Globus pallidus (tissue), 1 donor: ENCODE results near the gene SIM1.

Source experiments
- DNase-seq: peaks from one replicate; pipeline ENCODE4 v3.0.0-alpha.2; 2015; ENCODE audit warnings: low spot score

The SIM1 gene

DNA sequence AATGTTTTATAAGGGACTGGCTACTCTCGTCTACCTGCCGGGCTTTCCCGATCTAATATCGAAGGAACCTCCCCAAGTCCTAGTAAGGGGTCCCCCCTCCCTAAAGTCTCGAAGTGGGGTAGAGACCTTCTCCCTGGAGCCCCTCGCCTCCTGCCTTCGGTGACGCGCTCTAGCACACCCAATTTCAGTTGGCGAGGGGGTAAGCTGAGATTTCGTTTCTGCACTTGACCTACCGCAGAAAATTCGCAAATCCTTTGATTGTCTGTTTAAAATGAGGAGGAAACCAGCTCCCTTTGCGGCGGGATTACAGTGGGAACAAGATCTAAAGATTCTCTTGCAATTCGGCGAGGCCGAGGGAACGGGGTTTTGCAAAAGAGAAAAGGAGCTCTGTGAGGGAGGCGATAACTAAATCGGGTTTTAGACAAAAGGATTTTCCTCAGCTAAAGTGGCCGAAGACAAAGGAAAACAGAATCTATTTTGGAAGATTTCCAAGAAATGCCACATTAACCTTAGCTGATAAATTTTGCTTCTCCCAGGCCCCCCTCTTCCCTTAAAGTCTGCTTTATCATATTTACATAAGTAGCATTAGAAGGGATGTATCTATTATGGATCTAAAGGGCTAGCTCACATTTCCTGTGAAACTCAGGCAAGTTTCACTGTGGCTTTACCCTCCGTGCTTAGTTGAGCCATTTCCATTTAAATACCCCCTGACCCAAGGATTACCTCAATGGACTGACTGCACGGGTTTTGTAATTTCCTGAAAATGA lies 8.4 kb downstream of the SIM1 start:
- DNase-seq, result no peak

DNA sequence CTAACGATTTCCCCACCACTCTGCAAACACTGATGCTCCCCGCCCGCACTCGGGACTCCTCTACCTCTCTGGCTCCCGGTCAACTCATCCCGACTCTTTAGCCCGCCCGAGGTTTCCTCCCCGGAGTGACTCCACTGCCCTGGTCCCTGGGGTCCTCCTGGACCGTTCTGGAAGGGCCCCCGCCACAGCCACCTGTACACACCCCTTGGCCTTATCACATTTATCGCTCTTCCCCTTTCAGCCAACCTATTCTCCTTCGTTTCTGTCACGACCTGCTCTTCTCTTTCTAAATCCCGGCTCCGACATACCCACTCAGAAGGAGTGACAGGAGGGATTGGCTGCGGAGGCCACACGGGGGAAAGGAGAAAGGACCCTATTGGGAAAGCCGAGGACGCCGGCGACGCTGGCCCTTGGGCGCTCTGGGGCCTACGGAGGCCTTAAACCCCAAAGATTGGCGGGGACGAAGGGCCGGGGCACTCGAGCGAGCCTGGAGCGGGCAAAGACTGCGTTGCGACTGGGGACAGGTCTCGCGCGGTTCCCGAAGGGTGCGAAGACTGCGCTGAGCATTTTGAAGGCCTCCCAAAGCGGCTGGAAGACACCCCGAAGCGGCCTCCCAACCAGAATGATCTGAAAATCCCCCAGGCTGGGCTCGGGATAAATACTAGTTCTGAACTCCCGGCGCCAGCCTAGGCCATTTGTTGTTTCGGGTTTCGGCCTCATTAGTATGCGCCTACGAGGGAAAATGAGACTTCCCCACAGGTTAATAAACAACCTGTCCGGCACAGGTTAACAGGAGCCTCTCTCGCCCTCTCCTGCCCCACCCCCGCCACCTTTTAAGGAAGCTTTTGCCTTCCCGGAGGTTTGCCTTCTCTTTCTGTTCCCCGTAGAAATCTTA lies 9.2 kb downstream of the SIM1 start:
- no peak for DNase-seq

DNA sequence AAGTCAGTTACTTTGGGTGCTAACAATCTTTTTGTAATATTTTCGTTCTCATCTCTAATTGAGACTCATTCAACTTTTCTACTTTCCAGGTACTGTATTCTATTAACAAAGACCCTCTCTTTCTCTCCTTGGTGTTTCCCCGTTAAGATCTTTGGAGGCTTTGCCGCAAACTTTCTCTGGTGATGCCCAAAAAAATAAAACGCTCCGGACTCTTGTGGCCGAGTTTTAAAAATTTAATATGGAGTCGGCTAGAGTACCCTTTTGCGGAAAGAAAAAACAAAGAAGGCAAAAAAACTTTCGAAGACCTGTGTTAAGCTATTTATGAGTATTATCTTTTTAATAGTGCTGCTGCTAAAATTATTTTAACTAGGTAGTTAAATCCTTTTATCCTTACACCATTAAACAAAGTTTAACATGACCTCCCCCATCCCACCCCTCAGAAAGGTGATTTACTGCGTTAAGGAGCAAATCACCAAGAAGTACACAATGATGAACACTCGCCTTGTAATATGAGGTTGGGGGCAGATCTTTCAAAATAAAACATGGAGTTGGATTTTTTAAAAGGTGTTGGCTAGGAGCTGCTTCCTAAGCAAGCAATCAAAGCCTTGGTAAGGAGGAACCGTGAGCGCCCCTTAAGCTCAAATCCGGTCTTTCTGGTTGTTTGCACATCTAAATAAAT lies 10.0 kb downstream of the SIM1 start:
- no peak for DNase-seq

DNA sequence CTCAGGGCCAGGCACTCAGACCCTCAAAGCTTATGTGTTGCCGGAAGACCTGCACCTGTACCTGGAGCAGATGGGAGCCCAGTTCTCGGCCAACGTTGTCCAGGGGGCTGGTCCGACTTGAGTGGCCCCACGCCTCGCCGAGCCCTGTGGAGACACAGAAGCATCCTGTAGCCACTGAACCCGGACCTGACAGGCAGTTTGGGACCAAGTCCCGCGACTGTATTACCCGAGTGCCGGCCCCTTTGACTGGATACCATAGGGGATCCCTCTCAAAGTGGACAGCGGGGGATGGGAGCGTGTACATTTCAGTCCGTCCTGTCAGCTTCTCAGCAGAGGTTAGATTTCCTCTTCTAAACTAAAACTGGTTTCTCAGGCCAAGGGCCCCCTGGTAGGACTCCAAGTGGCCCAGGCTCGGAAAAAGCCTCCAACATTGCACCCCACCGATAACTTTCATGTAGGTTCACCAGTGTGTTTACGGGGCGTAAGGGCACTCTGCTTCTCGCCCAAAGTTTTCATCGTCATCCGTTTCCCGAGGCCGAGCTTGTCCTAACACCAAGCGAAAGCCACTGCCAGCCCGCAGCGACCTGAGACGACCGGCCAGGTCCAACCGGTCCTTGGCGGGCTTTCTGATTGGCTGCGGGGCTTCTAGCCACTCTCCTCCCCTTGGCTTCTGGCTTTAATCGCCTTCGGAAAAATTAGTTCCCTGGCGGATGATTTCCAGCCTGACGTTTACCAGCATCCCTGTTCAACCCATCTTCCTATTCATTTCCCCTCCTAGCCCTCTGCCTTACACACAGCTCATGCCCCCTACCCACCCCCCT lies 10.8 kb downstream of the SIM1 start:
- no peak for DNase-seq

DNA sequence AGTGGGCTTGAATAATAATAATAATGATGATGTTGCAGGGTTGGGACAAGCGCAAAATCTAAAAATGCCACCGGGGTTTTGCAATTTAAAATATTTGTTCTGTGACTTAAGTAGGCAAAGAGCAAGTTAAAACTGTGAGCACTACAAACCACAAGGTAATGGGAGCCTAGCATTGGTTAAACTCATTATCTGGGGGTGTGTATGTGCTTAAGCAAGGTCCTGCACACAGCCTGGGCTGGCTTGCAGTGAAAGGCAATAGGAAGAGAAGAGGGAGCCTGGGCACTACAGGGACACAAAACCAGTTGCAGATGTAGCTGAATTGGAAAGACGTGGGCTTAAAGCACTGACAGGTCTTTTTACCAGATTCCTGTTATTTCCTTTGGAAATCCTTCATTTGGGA lies 11.7 kb downstream of the SIM1 start:
- no peak for DNase-seq

DNA sequence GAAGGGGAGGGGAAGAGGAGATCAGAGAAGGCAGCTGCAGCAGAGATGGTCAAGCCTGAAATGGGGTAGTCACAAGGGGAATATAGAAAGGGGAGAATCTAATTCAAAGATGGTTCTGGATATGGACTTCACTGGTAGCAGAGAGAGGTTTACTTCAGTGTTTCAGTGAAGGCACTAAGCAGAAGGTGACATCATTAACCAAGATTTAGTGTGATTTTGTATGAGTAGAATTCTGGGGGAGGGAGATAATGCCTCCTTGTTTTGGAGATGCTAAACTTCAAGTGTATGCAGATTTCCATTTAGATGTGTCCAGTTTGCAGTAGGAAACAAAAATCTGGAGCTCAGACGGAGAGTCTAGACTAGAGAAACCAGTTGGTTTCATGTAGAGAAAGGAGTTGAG lies 13.1 kb downstream of the SIM1 start:
- no peak for DNase-seq

DNA sequence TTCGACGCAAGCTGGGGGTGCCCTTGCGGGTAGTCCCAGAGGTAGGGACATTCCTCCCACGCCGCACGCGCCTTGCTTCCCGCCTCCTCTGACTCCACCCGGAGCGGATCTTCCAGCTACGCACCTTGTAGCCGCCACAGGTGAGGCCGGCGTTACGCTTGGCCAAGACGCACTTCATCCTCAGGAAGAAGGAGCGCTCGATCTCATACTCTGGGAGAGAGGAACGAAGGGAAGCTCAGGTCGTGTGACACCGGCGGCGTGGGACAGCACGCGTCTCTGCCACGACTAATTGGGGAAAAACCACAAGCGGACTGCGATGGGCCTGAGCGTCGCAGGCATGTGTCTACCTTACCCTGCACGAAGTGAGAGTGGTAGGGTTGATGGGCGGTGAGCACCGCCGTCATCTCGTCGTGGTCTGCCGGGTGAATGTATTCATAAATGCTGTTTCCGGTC lies 15.5 kb downstream of the SIM1 start:
- DNase-seq, result no peak

DNA sequence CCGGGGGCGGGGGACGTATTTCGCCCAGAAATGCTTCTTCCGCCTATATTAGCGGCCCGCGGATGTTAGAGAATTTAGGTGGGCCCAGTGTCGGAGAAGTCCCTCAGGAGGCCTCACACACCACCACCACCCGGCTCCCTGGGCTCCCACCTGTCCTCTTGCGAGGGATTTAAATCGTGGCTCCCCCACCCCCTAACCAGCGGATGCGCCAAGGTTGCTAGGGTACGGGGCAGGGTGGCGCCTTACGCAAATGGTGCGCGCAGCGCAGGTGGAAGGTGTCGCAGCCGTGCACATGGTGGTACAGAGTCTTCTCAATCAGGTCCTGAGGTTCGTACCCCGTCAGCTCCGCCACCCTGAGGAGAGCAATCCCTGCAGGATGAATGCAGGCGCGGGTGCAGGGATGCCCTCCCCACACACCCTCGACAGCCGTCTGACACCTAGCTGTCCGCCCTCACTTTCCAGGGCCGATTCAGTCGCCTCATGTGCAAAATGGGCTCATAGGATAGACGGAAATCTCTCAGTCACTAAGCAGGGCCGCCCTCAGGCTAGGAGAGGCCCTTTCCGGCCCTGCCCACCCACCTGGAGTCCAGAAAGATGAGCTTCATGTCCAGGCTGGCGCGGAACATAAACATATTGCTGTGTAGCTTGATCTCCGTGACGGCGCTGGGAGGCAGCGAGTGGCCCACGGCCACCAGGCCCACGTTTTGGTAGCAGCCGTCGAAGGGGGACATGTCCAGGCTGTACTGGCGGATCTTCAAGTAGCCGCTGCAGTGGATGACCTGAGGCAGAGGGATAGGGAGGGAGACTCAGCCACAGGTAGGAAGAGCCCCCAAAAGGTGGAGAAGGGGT lies 16.6 kb downstream of the SIM1 start:
- DNase-seq, result no peak

DNA sequence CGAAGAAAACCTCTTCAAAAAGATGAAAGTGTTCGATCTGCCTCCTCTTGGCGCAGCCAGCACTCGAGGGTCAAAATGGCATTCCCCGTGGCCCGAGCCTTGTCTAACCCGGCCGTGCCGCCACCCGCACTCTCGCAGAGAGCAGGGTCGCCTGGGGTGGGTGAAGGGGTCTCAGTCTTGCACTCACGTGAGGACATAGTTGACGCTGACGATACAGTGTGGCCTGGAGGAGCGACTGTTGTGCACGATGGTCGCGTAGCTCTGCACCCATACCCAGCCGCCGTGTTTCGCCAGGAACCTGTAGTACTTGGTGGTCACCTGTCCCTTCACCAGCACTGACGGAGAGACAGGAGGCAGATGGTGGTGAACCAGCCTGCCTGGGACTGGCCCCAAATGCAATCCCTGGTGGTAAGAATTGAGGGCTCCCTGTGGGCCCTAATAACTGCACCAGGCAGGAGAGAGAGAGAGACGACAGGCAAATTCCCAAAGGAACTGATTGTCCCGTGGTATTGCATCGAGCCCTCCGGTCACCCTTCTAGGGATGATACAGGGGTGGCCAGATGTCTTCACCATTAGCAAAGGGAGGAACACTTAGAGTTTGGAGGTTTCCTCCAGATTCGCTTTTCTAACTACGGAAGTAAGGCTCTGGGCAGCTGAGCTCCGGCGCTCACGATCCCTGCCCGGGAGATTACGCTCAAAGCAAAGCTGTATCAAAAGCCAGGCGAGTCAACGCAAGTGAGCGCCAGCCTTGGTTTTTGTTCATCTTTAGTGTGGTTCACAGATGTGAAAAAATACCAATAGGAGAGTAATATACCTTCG lies 17.4 kb downstream of the SIM1 start:
- DNase-seq, result no peak

DNA sequence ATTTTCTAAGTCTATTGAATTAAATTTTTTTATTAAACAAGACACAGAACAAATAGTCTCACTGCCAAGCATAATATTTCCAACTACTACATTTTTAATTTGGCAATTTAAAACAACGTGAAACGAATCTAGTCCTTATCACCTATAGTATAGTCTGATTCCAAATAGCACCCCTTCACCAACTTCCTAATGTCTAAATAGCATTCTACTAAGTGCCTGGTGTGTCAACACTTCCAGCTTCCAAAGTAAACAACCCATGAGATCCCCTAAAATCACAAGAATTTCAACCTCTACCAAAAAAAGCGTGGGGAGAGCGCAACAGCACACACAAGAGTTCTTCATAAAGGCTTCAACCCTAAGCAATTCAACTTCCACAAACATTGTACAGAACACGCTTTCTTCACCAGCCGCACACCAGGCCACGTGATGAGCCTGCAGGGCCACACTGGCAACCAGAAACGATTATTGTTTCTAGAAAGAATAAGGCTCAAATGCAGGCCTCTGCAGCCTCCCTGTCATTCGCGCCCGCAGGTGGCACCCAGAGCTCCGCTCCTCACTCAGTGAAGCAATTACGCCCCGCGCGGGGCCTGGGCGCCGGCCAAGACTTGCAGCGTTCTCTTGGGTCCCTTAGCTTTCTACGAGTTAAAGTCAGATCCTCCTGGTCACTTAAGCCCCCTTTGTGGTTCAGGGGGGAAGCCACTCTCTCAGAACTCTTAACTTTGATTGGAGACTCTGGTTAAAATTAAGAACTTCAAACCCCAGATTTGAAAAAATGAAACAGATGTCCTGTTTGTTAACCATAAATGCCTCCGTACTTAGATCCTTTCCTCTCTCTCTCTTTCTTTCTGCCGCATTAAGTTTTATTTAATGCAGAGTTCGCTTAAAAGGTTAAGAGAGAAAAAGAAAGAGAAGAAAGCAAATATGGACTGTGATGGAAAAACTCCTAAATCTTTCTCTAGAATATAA lies 18.3 kb downstream of the SIM1 start:
- no peak for DNase-seq

DNA sequence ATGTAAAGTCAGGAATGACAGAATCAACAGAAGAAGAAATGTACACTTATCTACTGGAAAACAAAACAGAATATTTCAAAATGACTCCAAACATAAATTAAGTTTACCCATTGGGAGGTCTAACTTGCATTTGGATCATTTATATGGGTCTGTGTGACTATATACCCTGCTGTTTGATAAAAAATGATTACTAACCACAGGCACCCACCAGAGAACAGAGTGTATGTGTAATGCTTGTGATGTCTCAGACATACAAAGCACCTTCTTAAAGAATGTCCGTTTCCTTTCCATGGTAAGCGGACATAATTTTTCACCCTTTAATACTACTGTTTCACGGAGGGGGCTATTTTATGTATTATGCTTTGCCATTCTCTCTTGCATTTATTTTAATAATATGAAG lies 19.2 kb downstream of the SIM1 start:
- DNase-seq, result no peak

DNA sequence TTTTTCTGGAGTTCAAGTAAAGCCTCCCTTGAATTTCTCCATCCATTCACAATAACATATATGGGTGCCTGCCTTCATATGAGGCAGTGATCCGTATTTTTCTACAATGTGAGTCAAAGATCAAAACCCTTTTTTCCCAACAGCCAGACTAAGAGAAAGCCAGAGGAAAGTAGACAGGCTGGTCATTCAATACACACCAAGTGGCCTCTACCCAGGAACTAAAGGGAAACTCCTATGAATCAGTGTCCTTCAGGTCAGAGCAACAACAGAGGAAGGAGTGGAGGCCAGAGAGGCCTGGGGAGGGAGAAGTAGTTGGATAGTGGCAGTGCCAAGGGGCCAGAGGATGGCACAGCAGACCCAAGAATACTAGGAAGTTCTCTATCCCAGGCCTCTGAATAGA lies 23.8 kb downstream of the SIM1 start:
- no peak for DNase-seq

DNA sequence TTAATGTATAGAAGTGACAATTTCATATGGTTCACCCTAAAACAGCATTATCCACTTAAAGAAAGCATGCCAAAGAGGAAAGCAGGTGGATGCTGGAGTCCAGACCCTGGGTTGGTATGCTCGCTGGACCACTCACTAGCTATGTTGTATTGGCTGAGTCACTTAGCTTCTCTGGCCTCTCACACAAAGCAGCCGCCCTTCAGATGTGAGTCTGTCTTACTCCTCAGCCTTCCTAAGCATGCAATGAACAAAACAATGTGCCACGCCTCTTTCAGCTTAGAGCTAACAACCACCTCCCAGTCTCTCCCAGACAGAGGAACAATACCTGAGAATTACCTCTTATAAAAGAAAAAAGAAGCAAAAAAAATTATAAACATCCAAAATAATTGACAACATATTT lies 29.4 kb downstream of the SIM1 start:
- no peak for DNase-seq

DNA sequence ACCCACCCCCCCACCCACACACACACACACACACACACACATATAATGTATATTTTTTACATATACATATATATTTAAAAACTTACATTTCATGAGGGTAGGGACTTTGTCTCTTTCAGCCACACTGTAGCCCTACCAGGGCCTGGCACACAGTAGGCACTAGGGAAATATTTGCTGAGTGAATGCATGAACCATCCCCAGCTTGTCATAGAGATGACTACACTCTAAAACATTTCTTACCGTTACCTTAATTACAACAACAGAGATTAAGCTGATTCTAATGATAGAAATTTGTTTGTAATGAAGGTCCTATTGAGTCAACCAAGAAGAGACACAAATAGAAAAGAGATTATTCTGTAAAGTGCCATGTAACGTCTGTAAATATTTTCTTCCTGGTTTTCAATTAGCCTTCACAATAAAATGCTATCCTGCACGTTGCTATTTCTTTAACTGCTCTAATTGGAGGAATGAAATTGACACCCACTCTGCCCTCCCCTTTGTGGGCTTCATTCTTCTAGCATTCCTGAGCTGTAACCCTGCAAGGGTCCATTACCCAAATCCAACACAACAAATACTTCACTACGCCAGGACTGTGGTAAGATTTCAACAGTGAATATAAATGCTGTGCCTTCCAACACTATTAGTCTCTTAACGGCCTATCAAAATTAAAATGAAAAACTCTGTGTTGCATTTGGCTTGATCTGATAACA lies 30.8 kb downstream of the SIM1 start:
- DNase-seq, result no peak

DNA sequence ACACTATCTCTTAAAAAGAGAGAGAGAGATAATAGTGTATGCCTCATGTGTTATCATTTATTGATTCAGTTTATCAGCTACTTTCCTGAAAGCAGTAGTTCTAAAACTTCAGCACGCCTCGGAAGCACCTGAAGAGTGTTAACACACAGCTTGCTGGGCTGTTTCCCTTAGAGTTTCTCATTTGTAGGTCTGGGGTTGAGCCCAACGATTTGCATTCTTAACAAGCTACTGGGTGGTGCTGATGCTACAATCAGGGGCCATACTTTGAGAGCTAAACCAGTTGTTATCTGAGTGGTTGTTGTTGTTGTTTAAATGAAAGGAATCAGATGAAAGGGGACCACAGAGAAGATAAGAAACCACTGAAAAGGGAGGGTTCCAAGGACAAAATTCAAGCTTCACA lies 32.6 kb downstream of the SIM1 start:
- DNase-seq, result no peak

DNA sequence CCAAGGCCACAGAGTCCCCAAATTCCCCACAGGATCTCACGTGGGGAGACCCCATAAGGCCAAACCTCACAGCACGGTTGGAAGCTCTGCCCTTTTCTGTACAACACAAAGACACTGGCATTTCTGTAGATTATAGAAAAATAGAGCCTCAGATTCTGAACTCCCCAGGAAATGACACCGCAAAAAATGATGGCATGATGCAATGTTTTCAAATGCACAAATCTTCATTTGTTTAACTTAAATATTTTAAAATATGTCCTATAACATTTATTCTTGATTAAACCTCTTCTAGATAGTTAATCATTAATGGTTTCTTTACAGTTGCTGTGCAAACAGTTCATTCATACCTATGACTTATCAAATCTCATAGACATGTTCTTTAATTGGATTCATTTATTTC lies 33.8 kb downstream of the SIM1 start:
- no peak for DNase-seq

DNA sequence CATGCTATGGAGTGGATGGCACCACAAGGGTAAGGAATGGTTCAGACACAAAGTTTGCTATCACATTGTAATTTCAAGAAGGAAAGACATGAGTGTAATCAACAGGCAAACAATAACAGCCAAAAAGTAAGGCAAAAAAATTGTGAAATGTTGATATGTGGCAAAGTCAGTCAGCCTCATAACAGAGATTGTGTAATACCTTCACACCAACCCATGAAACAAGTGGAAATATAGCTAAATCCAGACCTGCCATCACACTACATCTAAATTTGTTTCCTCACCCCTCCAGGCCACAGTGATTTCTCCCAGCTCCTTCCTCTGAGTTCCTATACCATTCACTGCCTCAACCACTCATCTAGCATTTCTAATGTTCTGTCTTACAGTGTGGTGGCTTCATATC lies 37.3 kb downstream of the SIM1 start:
- no peak for DNase-seq

DNA sequence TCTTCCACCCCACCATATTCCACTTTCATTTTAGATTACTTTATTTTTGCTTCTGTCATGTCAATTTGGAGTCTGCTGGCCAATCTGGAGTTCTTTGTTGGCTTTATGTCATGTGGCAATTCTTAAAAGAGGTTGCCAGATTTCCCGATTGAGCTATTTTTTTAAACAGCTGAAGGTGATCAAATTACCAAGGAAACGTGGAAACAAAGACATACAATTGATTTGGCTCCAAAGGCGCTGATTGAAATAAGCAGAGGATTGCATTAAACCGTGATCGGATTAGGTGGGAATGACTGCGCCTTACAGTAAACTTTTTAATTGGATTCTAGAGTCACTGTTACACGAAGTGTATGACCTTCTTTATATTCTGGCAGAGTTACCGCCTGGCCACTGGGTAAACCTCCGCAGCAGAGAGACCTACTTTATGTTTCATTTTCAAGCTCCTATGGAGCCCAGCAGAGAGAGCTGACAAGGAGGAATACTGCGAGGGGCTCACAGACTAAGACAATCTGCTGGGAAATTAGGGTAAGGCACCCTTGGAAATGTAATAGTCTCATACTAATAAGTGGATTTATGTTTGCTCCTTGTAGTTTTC lies 37.9 kb downstream of the SIM1 start:
- no peak for DNase-seq
